Neuronal stem cell (in vitro differentiated cells): ENCODE results near the gene ZNG1C.
"Not testable (repeated sequence)": the region's sequence is repeated elsewhere in the genome, so short reads cannot be mapped to it uniquely, and the experiment has no call there.

Source experiments
- DNase-seq: peaks from one replicate; pipeline ENCODE4 v3.0.0-alpha.2; 2013; ENCODE audit warnings: low spot score
- H2AFZ ChIP-seq: one replicate; pipeline ENCODE4 v1.6.1; 2013; ENCODE audit warnings: mild to moderate bottlenecking, low read length, inconsistent platforms
- H2AK5ac ChIP-seq: 2 replicates; pipeline ENCODE4 v1.6.1; 2013; ENCODE audit warnings: low read depth, mild to moderate bottlenecking, inconsistent platforms, low read length, moderate library complexity, mixed read lengths
- H2BK120ac ChIP-seq: 2 replicates; pipeline ENCODE4 v1.6.1; 2013; ENCODE audit warnings: low read depth, mild to moderate bottlenecking, inconsistent platforms, low read length, moderate library complexity, mixed read lengths
- H2BK12ac ChIP-seq: one replicate; pipeline ENCODE4 v1.6.1; 2013; ENCODE audit warnings: low read length, inconsistent platforms
- H2BK15ac ChIP-seq: 2 replicates; pipeline ENCODE4 v1.6.1; 2013; ENCODE audit warnings: mild to moderate bottlenecking, low read length, inconsistent platforms, mixed read lengths
- H2BK5ac ChIP-seq: one replicate; pipeline ENCODE4 v1.6.1; 2013; ENCODE audit warnings: inconsistent platforms, mild to moderate bottlenecking, low read length, moderate library complexity
- H3K14ac ChIP-seq: one replicate; pipeline ENCODE4 v1.6.1; 2013; ENCODE audit warnings: low read length, inconsistent platforms
- H3K18ac ChIP-seq: 2 replicates; pipeline ENCODE4 v1.6.1; 2013; ENCODE audit warnings: low read length, inconsistent platforms
- H3K23ac ChIP-seq: 2 replicates; pipeline ENCODE4 v1.6.1; 2013; ENCODE audit warnings: low read depth, mild to moderate bottlenecking, mixed read lengths, low read length, inconsistent platforms; ENCODE audit not compliant: poor library complexity
- H3K27ac ChIP-seq: replicated peaks from 3 replicates; pipeline ENCODE4 v1.5.1; 2013; ENCODE audit warnings: low read length, inconsistent platforms
- H3K27me3 ChIP-seq, 3 experiments: 2 replicates each; pipeline ENCODE4 v1.6.1; 2013; ENCODE audit warnings: low read length in 3 of 3, mild to moderate bottlenecking in 2 of 3, inconsistent platforms in 1 of 3, low read depth in 1 of 3, mixed read lengths in 1 of 3, moderate library complexity in 1 of 3; ENCODE audit not compliant: control insufficient read depth in 3 of 3, insufficient read depth in 3 of 3
- H3K36me3 ChIP-seq, 2 donors: replicated peaks in 1 of 2; 2 replicates each; pipeline ENCODE4 v1.6.1; 2013; ENCODE audit warnings: low read length in 2 of 2; ENCODE audit not compliant: control insufficient read depth in 2 of 2, insufficient read depth in 2 of 2
- H3K4ac ChIP-seq: 2 replicates; pipeline ENCODE4 v1.6.1; 2013; ENCODE audit warnings: inconsistent platforms, mild to moderate bottlenecking, low read length, moderate library complexity
- H3K4me1 ChIP-seq, 2 donors: 1 replicate in 1 of 2; 2 replicates in 1 of 2; pipeline ENCODE4 v1.6.1; 2013; ENCODE audit warnings: low read length in 2 of 2, low read depth in 1 of 2; ENCODE audit not compliant: control insufficient read depth in 2 of 2, insufficient read depth in 1 of 2
- H3K4me2 ChIP-seq: one replicate; pipeline ENCODE4 v1.6.1; 2013; ENCODE audit warnings: mild to moderate bottlenecking, low read length, inconsistent platforms; ENCODE audit not compliant: insufficient read depth, poor library complexity, severe bottlenecking
- H3K4me3 ChIP-seq, 2 donors: 2 replicates each; pipeline ENCODE4 v1.5.1; 2013; ENCODE audit warnings: low read length in 2 of 2, mild to moderate bottlenecking in 2 of 2, inconsistent platforms in 1 of 2, moderate library complexity in 1 of 2
- H3K79me1 ChIP-seq: one replicate; pipeline ENCODE4 v1.6.1; 2013; ENCODE audit warnings: low read depth, mild to moderate bottlenecking, inconsistent platforms, low read length, moderate library complexity
- H3K9ac ChIP-seq: one replicate; pipeline ENCODE4 v1.6.1; 2013; ENCODE audit warnings: mild to moderate bottlenecking, low read depth, low read length, inconsistent platforms; ENCODE audit not compliant: poor library complexity
- H3K9me3 ChIP-seq, 2 donors: replicated peaks in 1 of 2; 2 replicates each; pipeline versions ENCODE3 to v1.6.1; 2013; ENCODE audit warnings: low read length in 2 of 2, mild to moderate bottlenecking in 2 of 2, inconsistent platforms in 1 of 2, low read depth in 1 of 2, mixed read lengths in 1 of 2, moderate library complexity in 1 of 2; ENCODE audit not compliant: control insufficient read depth in 2 of 2, insufficient read depth in 1 of 2
- H4K8ac ChIP-seq: one replicate; pipeline ENCODE4 v1.6.1; 2013; ENCODE audit warnings: low read depth, mild to moderate bottlenecking, inconsistent platforms, low read length, moderate library complexity
- H4K91ac ChIP-seq: one replicate; pipeline ENCODE4 v1.6.1; 2013; ENCODE audit warnings: low read length, low read depth, mild to moderate bottlenecking, inconsistent platforms; ENCODE audit not compliant: poor library complexity
- WGBS, 2 donors: extraction: QIAGEN DNeasy Blood & Tissue Kit; methylation state at CpG; one replicate each; pipeline ENCODE4 v1.1.7; 2013; ENCODE audit warnings: missing lambda C conversion rate in 2 of 2, mixed read lengths in 1 of 2; ENCODE audit not compliant: insufficient read length in 2 of 2, insufficient replicate concordance in 1 of 2; ENCODE audit errors: extremely low coverage in 2 of 2; 5-methylcytosine and 5-hydroxymethylcytosine counted together

The ZNG1C gene

DNA sequence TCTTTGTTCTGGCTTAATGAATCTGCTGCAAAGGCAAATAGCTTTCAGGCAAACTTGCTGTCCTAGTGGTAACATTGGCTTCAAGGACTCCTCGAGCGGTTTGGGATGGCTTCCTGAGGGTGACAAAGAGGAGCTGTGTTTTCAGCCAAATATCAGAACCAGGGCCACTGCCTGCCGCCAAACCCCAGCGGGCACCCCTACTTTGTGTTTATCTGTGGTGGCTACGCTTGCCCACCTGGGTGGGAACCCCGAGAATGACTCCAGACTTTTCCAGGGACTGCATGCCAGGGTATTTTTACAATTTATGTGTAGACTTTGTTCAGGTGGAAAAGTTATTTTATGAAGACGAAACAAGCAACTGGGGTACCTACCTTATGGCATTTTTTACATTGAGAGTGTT, 96.2 kb downstream of the ZNG1C start:
- not testable (repeated sequence) for H2BK12ac ChIP-seq, H3K14ac ChIP-seq, H3K4me2 ChIP-seq, H2AFZ ChIP-seq, H3K79me1 ChIP-seq, H3K4me3 ChIP-seq, H2BK120ac ChIP-seq, H3K27ac ChIP-seq, H2BK15ac ChIP-seq, H3K9me3 ChIP-seq, H2BK5ac ChIP-seq, H3K18ac ChIP-seq, H3K27me3 ChIP-seq, H4K91ac ChIP-seq, H3K36me3 ChIP-seq, H2AK5ac ChIP-seq, H3K4me1 ChIP-seq, H3K9ac ChIP-seq, H4K8ac ChIP-seq, H3K4ac ChIP-seq, H3K23ac ChIP-seq, DNase-seq
- whole genome bisulfite sequencing, 2 donors, result no CpG with 5 or more reads among the region's 7 CpGs

DNA sequence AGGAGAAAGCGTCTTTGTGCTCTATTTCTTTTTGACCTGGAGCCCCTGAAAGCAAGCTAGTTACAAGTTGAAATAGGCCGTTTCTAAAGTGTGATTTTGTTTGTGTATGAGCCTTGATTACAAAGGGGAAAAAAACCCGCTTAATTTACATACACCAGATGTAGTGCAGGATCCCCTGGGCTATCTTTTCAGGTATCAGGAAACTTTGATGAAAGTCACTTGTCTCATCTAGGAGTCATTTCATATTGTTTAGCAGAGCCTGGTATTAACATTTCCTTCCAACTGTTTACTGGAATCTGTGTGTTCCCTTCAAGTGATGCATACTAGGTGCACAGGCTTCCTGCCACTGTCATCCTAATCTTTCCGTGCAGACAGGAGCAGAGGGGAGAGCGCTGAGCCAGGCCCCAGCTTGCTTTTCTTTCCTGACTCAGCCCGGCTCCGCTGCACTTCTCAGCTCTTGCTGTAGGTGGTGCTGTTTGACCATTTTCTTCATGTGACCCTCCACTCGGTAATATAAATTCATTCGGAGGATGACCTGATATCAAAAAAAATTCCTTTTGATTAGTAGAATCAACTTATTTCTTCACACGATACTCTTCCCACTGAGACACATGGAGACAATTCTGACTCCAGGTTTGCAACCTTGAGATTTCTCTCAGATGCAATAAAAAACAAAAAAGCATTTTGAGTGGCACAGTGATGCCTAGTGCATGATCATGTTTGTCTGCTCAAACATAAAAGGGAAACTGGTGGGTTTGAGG, 100.7 kb downstream of the ZNG1C start:
- not testable (repeated sequence) for H3K4me1 ChIP-seq, H3K27me3 ChIP-seq, H3K4ac ChIP-seq, H3K36me3 ChIP-seq, H4K91ac ChIP-seq, H2BK5ac ChIP-seq, H4K8ac ChIP-seq, H3K79me1 ChIP-seq, H2BK120ac ChIP-seq, H2BK15ac ChIP-seq, H3K4me2 ChIP-seq, H3K14ac ChIP-seq, H3K9me3 ChIP-seq, H3K23ac ChIP-seq, H2AFZ ChIP-seq, H3K27ac ChIP-seq, H3K18ac ChIP-seq, DNase-seq, H3K4me3 ChIP-seq, H3K9ac ChIP-seq, H2AK5ac ChIP-seq, H2BK12ac ChIP-seq
- WGBS, 2 donors, result no CpG with 5 or more reads among the region's 10 CpGs

DNA sequence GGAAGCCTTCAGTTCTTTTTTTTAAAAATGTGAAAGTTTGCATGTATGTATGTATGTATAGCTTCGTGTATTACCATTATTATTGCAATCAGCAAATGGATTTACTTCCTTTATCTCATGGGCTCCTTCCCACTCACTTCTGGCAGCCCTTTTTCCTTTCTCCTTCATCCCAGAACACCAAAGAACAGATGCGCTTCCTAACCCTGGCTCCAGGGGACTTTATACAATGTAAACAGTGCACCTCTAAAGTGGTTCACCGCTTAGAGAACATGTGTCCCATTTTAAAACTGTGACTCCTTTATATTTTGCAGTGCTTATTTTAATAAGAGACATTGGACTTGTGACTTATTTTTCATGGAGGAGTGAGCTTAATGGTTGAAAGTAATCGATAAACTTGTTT, 101.5 kb downstream of the ZNG1C start:
- H2AFZ ChIP-seq, H3K27me3 ChIP-seq, H3K4me3 ChIP-seq, H3K27ac ChIP-seq, H3K4me2 ChIP-seq, H3K18ac ChIP-seq, H2BK12ac ChIP-seq, H3K23ac ChIP-seq, H3K9me3 ChIP-seq, H2AK5ac ChIP-seq, H4K91ac ChIP-seq, H2BK15ac ChIP-seq, H3K79me1 ChIP-seq, H3K9ac ChIP-seq, H2BK5ac ChIP-seq, H3K4me1 ChIP-seq, H2BK120ac ChIP-seq, DNase-seq, H3K4ac ChIP-seq, H4K8ac ChIP-seq, H3K36me3 ChIP-seq, H3K14ac ChIP-seq: not testable (repeated sequence)
- no CpG with 5 or more reads among the region's 4 CpGs for WGBS, 2 donors

DNA sequence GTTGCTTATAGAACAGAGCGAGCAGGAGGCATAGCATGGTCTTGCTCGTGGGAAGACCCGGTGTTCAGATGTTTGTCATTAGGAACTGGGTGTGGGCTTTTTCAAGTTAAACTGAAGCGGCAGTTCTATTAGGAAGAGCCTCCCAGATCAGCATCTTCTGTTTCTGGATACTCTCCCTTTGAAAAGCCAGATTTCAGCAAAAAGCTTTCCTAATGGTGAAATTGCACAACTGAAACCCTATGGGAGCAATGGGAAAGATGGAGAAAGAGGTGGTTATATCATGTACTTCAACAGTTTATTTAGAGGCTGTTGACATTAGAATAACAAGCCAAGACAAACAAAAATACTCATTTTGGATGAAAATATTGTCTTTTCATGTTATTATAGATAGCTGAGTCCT, 102.2 kb downstream of the ZNG1C start:
- H3K79me1 ChIP-seq, H3K18ac ChIP-seq, H3K9ac ChIP-seq, H2BK5ac ChIP-seq, H3K4me3 ChIP-seq, DNase-seq, H2AFZ ChIP-seq, H3K27me3 ChIP-seq, H3K27ac ChIP-seq, H4K8ac ChIP-seq, H2BK120ac ChIP-seq, H3K4me2 ChIP-seq, H4K91ac ChIP-seq, H2BK12ac ChIP-seq, H3K9me3 ChIP-seq, H3K14ac ChIP-seq, H2BK15ac ChIP-seq, H3K4me1 ChIP-seq, H3K4ac ChIP-seq, H3K36me3 ChIP-seq, H3K23ac ChIP-seq, H2AK5ac ChIP-seq: not testable (repeated sequence)
- WGBS, 2 donors, result no CpG with 5 or more reads among the region's 4 CpGs
